ENCODE results near the gene ROBO1. TPM values are rescaled to one million over a fixed set of nuclear protein-coding genes. Genes with fewer than 3 reads are reported as not detected.

The ROBO1 gene
- total RNA-seq, 1 donor from 2014 or later: 73.8 TPM

- no peak overlapping the region for H3K27ac Mint-ChIP-seq (ENCODE audit: unreplicated experiment)
- no peak for DNase-seq (ENCODE audit: extremely low spot score, unreplicated experiment)
- H3K4me3 Mint-ChIP-seq (ENCODE audit: unreplicated experiment): no peak overlapping the region
- H3K36me3 Mint-ChIP-seq (ENCODE audit: unreplicated experiment): no peaks in the 10 kb centered on the region
- no peaks in the 10 kb centered on the region for H3K27me3 Mint-ChIP-seq (ENCODE audit: unreplicated experiment)
- H3K4me1 Mint-ChIP-seq (ENCODE audit: unreplicated experiment): no peaks in the 10 kb centered on the region
- TF ChIP-seq CTCF (IDR thresholded peaks at IDR 0.05): no peak
- H3K9me3 Mint-ChIP-seq (ENCODE audit: unreplicated experiment): no peaks in the 10 kb centered on the region
Observed at GRCh38 chr3:79157191-79157590, 610.6 kb downstream of the ROBO1 start.

DNA sequence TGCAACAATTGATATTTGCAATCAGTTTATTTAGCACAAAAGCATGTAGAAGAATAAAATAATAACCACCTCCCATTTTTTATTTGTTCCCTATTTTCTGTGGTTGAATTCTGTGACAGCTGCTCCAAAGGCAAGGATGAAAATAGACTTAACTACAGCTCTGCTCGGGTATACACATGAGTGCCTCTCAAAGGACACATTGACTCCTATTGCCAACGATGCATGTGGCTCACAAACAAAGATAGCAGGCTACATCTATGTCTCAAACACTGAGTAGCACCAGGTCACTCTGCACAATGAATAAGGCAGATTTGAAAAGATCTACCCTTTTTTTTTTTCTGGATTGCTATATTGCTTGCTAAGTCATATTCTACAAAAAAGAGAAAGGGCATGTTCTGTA is 612.9 kb downstream of the ROBO1 start:
- H3K4me1 Mint-ChIP-seq (ENCODE audit: unreplicated experiment): no peaks in the 10 kb centered on the region
- no peak for TF ChIP-seq CTCF (IDR thresholded peaks at IDR 0.05)
- no peak overlapping the region for H3K27ac Mint-ChIP-seq (ENCODE audit: unreplicated experiment)
- H3K36me3 Mint-ChIP-seq (ENCODE audit: unreplicated experiment): no peaks in the 10 kb centered on the region
- H3K9me3 Mint-ChIP-seq (ENCODE audit: unreplicated experiment): peaks cover 4% of the 10 kb centered on the region
- no peak overlapping the region for H3K4me3 Mint-ChIP-seq (ENCODE audit: unreplicated experiment)
- no peak for DNase-seq (ENCODE audit: extremely low spot score, unreplicated experiment)
- no peaks in the 10 kb centered on the region for H3K27me3 Mint-ChIP-seq (ENCODE audit: unreplicated experiment)

GRCh38 chr3:79148786-79149185 is 619.0 kb downstream of the ROBO1 start:
- DNase-seq (ENCODE audit: extremely low spot score, unreplicated experiment): no peak
- H3K36me3 Mint-ChIP-seq (ENCODE audit: unreplicated experiment): no peaks in the 10 kb centered on the region
- no peaks in the 10 kb centered on the region for H3K4me1 Mint-ChIP-seq (ENCODE audit: unreplicated experiment)
- H3K9me3 Mint-ChIP-seq (ENCODE audit: unreplicated experiment): peaks cover 4% of the 10 kb centered on the region
- TF ChIP-seq CTCF (IDR thresholded peaks at IDR 0.05): no peak
- no peaks in the 10 kb centered on the region for H3K27me3 Mint-ChIP-seq (ENCODE audit: unreplicated experiment)
- no peak overlapping the region for H3K27ac Mint-ChIP-seq (ENCODE audit: unreplicated experiment)
- H3K4me3 Mint-ChIP-seq (ENCODE audit: unreplicated experiment): no peak overlapping the region

GRCh38 chr3:79146024-79146423 is 621.8 kb downstream of the ROBO1 start:
- no peak overlapping the region for H3K27ac Mint-ChIP-seq (ENCODE audit: unreplicated experiment)
- H3K36me3 Mint-ChIP-seq (ENCODE audit: unreplicated experiment): no peaks in the 10 kb centered on the region

GRCh38 chr3:79140708-79141107 is 627.1 kb downstream of the ROBO1 start:
- no peak overlapping the region for H3K27ac Mint-ChIP-seq (ENCODE audit: unreplicated experiment)
- H3K27me3 Mint-ChIP-seq (ENCODE audit: unreplicated experiment): no peaks in the 10 kb centered on the region
- TF ChIP-seq CTCF (IDR thresholded peaks at IDR 0.05): no peak
- DNase-seq (ENCODE audit: extremely low spot score, unreplicated experiment): no peak
- no peaks in the 10 kb centered on the region for H3K36me3 Mint-ChIP-seq (ENCODE audit: unreplicated experiment)
- H3K9me3 Mint-ChIP-seq (ENCODE audit: unreplicated experiment): no peaks in the 10 kb centered on the region
- no peak overlapping the region for H3K4me3 Mint-ChIP-seq (ENCODE audit: unreplicated experiment)
- peaks cover 13% of the 10 kb centered on the region for H3K4me1 Mint-ChIP-seq (ENCODE audit: unreplicated experiment)

More at GRCh38 chr3:79146024-79146423, 621.8 kb downstream of the ROBO1 start:
- no peak for TF ChIP-seq CTCF (IDR thresholded peaks at IDR 0.05)
- peaks cover 2% of the 10 kb centered on the region for H3K9me3 Mint-ChIP-seq (ENCODE audit: unreplicated experiment)
- no peak overlapping the region for H3K4me3 Mint-ChIP-seq (ENCODE audit: unreplicated experiment)
- H3K27me3 Mint-ChIP-seq (ENCODE audit: unreplicated experiment): no peaks in the 10 kb centered on the region
- no peak for DNase-seq (ENCODE audit: extremely low spot score, unreplicated experiment)
- H3K4me1 Mint-ChIP-seq (ENCODE audit: unreplicated experiment): no peaks in the 10 kb centered on the region

Data from osteocyte (in vitro differentiated cells).